NCI-H510A treated with DMSO at 0.1 percent for 48 hours (cell line): ENCODE data around the gene APP.
"Not testable (repeated sequence)": the region's sequence is repeated elsewhere in the genome, so short reads cannot be mapped to it uniquely, and the experiment has no call there.

Experiments used
- DNase-seq: peaks from one replicate; lab custom pipeline; 2025; lab: John Stamatoyannopoulos, UW

The APP gene

GRCh38 chr21:26019236-26019635 lies 151.3 kb downstream of the APP start:
- DNase-seq: no peak

DNA sequence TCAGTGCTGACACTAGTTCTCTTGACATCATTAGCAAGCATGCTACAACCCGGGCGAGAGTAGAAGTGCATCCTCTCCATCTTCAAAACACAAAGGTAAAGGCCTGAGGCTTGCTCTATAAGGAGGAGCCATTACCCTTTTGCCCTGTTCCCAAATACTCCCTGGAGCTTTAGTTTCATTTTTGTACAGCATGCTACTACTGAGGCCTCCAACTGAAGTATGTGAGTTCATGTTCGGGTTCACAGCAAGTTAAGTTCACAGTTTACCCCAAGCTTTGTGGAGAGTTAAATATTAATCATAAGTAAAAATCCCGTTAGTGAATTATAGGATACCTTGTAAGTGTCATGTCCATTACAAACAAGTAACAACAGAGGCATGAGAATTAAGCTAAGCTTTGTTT lies 156.6 kb downstream of the APP start:
- no peak for DNase-seq

- DNase-seq: not testable (repeated sequence)
Measured at GRCh38 chr21:26012482-26012881, 158.1 kb downstream of the APP start.

- DNase-seq: no peak
Measured at GRCh38 chr21:26011292-26011940, 159.2 kb downstream of the APP start.

DNA sequence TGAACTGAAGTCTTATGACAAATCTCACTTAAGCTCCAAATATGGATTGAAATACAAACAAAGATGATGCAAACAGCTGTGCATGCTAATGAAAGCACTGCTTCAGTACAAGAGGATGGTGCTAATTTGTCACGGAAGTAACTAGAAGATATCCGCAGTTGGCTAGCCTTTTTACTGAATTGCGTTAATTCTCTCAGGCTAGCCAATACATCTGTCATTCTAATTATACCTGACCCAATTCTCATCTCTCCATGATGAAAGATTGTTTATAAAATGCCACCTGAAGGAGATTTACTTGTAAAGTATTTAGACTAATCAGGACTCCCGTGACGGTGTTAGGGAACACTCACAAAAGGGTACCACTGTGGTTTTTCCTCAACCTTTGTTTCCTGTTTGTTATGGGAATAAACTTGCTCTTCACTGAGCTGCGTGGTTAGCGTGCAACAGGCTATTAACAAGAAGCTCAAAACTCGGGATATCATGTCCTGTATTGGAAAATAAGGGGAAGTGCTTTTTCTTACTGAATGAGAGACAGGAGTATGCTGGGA lies 162.5 kb downstream of the APP start:
- DNase-seq: peak; percentile 77

DNA sequence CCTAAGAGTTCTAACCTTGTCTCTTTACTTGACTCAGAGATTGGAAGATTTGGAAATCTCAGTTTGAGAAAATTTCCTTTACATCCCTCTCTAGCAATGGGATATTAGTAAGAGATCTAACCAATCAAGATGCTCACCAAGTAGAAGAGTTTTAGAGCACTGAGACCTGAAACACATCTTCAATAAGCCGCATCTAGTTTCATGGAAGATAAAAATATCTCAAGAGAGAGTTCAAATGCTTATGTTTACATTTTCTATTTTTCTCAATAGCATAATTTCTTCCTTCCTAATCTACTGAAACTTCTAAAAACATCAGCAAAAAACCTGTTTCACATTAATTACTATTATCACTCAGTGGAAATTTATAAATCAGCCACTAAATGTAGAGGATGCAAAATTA lies 165.1 kb downstream of the APP start:
- no peak for DNase-seq

DNA sequence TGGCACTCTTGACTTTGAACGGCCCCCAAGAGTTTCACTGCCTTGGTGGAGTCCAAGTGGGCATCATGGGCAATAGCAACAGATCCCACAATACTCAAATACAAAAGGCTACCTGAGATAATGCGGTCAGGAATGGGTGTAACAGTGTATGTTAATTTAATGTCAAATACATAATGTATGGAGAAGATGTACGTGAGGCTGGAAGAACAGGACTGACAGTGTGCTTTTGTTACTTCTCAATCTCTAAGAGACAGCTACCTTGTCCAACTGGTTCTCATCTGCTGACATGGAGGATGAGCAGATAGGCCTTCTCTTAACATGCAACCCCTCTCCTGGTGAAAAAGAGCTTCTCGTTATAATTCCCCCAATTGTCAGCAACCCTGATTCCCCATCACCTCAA lies 167.2 kb downstream of the APP start:
- no peak for DNase-seq

GRCh38 chr21:26001356-26001755 lies 169.2 kb downstream of the APP start:
- no peak for DNase-seq

- no peak for DNase-seq
Measured at GRCh38 chr21:25999921-26000582, 170.5 kb downstream of the APP start.

DNA sequence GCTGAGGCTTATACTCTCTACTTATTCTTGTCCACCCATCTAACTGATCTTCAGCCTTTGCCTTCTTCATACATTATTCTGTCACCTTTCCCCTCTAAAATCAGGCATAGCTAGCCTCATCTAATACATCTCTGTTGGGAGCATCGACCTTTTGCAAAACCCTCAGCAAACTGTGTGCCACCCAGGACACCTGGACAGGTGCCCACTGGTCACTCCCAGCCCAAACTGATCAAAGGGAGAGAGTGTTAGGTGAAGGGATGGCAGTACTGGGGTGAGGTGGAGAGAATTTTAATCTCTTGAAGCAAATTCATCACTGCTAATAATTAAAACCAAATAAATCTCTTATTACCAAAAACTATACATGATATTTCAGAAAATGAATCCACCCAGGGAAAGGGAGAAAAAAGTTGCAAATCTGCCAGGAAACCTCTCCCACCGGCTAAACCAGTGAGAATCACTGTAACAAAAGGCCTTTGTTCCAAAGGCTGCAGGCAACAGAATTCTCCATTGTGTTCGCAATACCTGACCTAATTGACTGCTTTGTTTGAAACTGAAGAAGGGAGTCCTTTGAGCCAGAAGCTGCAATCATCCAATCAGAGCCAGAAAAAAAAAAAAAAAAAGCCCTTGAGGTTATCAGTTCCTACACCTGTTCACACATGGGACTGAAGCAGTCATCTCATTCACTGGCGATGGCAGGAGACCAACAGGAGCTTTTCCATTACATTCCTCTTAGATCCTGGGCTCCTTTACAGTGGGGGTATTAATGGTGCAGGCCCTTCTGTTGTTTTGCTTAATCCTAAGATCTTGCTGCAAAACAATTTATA lies 172.6 kb downstream of the APP start:
- peak; percentile 79 for DNase-seq

DNA sequence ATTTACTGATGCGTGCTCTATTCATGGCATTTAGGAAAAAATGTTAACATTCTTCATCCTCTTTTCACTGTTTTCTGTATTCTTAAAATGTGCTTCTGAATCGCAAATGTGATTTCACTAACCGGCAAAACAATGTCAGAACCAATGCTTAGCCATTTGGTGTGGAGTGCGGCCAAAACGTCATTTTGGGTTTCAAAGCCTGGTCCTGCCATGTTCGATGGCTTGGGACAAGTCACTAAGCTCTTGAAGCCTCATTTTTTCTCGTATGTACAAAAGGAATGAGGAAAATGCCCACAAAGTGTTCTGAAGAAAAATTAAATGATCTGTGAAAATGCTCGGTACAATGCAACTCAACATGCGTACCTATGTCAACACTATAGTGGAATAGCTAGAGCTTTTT lies 175.3 kb downstream of the APP start:
- DNase-seq: no peak

DNA sequence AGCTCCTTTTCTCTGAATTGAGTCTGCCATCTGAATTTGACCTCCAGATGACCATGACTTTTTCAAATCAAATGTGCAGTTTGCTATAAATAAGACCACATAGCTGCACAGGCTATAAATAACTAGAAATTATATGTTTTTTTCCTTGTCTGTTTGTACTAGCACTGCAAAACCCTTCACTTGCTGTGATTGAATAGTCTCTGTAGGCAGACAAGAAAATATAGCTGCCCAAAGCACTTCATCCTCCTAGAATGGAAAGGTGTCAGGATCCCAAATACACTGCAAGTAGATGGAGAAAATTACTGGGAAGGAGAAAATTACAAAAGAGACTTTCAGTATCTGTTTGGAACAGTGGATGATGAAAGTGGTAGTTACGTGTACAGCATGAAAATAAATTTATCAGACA lies 175.8 kb downstream of the APP start:
- no peak for DNase-seq

DNA sequence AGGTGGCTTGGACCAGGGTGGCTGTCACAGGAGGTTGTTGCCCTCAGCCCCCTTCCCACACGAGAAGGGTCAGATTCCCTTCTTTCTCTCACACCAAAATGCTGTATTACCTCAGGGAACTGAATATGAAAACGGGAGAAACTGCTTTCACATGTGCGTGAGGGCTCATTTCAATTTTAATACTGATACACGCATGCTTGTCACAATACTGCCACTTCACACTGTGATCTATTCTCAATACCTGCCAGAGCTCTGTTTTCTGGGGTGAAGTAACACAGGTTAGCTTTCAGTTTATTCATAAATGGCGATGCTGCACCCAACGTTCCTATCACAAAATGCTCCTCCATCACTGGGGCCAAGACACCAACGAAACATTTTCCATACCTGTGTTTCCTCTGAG lies 181.8 kb downstream of the APP start:
- no peak for DNase-seq

DNA sequence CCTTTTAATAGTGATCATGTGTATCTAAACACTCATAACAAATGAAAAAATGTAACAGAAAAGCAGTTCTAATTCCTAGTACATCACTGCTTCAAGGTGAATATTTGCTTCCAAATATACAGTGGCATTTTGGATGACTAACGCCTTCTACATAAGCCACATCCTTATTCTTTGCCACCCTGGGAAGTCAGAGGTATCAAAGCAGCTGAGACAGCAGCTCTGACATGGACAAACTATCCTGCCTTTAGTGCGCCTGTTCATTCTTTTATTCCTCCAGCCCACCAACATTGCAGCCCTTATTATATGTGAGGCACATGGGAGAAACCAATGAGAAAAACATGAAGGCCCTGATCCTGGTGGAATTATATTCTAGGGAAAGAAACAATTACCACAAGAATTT lies 183.0 kb downstream of the APP start:
- DNase-seq: no peak

GRCh38 chr21:25986928-25987327 lies 183.6 kb downstream of the APP start:
- no peak for DNase-seq

- no peak for DNase-seq
Measured at GRCh38 chr21:25985990-25986389, 184.6 kb downstream of the APP start.

DNA sequence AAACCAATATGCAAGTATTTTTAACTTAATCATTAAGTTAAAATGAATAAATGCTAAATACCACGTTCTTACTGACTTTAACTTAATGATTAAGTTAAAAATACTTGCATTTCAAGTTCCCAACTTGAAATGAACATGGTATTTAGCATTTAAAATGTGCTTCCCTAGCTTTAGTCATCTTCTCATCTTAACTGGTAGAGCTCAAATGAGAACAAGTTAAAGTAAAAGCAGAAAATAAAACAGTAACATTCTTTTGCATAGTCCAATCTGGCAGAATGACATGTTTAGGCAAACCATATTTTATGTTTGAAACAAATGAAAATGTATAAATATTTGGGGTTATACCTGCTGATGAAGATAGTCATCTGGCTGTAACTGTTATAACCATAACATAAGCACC lies 186.0 kb downstream of the APP start:
- no peak for DNase-seq

DNA sequence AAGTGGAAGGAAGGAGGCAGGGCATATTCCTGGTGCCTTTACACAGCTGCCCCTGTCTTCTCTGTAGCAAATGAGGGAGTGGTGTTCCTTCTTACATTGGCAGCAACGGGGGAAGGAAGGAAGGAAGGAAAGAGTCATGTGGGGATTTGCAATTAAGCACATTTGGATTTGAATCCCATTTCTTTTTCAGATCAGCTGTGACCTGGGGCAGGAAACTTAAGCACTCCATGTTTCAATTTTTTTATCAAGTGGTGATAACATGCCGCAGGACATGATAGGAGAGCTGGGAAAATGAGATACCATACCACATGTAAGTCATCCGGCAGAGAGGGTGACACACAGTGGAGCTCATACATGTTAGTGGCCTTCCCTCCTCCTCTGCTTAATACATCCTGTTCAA lies 186.8 kb downstream of the APP start:
- DNase-seq: no peak

DNA sequence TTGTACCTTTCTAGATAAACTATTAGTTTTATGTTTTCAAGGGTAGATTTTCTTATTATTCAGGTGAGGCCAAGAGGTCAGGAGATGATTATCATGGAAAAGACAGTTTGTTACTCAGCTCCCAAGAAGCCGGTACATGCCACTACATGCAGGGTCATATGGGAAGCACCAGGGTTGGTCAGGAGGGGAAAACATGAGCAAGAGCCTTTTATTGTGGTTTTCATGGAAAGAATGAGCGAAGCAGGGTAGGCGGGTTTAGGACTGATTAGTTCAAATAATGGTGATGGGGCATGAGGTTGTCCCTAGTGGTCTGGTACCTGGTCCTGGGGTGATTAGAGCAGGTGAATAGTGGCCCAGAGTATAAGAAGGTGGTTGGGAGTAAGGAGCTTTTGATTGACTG lies 189.9 kb downstream of the APP start:
- no peak for DNase-seq

DNA sequence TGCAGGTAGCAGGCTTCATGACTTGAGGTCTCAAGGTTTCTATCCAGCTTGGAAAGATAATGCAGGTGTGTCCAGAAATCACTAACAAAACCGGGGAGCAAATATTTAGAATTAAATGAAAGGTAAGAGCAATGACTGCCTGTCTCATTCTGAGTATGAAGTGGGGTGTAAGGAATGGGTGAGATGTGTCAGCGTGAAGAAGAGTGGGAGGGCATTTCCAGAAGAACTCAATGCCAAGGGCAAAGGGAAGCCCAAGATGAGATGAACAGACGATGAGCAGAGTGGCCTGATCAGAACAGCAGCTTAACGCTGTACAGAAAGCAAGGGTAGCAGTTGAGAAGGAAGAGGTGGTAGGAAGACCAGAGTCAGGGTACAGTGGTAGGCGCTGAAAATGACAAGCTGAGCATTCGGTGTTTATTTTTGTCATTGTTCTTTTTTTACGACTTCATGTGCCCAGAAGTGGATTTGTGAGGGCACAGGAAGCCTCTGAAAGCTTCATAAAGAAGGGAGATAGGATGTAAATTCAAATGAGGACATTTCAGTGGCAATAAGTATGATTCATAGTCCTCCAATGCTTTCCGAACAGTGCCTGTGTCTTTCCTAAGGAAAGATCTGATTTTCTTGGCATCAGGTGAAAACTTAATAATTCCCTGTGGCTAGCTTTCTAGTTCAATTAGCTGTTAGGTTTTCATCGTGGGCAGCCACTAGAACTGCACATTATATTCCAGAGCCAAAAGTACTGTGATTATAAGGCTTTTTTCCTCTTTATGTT lies 190.5 kb downstream of the APP start:
- no peak for DNase-seq

DNA sequence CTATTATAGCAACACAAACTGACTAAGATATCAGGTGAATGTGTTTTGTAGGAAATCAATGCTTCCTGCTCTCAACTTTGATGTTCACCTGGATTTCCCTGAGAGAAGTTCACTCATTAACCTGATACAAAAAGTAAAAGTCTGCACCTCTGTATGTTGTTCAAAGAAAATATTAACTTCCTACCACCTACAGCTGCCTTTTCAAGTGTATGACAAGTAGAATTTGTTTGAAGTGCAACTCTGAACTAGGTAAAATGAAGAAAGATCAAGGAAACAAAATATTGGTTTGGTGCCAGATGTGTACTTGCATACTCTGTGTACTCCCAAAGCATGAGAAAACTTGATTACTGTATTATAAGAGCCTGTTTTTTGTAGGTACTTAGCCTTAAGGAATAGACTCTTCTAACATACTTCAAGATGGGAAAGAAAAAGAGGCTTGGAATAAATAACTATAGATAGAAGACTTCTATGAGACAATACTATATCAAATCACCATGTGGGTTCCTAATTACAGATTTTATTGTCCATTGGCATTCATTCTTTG lies 193.4 kb downstream of the APP start:
- DNase-seq: no peak

DNA sequence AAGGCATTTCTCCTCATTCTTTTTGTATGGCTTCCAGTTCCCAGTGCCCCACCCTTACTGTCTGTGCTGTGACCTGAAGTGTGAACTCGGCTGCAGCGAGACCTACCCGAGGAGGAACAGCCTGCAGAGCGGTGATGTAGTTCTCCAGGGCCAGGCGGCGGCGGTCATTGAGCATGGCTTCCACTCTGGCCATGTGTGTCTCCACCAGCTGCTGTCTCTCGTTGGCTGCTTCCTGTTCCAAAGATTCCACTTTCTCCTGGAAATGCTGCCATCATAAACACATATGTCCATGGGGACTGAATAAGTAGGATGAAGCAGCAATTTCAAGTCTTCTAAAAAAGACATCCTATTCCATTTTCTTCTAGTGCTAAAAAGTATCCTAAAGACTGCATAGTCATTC lies 195.6 kb downstream of the APP start:
- no peak for DNase-seq
